HG03457 (cell line): ENCODE measurements around the gene BNC2.

Source experiments
- ATAC-seq: cut with Tn5 transposase; IDR thresholded peaks from one replicate; pipeline ENCODE4 v1.9.1; 2021; ENCODE audit warnings: moderate number of reproducible peaks; ENCODE audit not compliant: unreplicated experiment

The BNC2 gene

GRCh38 chr9:16681652-16681987 is 188.8 kb downstream of the BNC2 start:
- ATAC-seq = no peak

DNA sequence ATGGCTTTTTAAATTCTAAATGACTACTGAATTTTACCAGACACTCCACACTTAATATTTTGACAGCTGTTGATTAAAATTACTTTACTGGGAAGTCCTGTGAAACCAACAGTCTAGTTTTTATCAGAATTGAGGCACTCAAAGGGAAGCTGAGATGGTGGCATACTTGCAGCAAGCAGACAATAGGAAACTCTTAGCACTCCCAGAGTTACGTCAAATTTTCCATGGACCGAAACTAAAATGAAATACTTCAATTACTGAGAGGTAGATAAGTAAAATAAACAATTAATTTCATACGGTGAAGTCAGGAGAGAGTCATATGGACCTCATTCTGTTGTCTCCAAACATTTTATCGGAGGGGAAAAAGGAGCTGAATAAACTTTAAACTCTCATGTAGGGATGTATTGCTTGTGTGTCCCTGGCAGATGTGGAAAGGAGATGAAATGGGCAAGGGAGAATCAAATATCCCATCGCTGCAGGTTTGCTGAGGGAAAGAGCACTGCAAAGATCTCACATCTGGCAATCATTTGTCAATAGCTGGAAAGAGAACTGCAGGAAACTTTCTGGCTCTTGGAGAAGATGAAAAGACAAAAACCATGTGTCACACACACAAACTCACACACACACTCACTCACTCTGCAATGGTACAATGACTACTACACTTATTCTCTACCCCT is 189.4 kb downstream of the BNC2 start:
- ATAC-seq = no peak

GRCh38 chr9:16680541-16680940 is 189.9 kb downstream of the BNC2 start:
- no peak for ATAC-seq

- no peak for ATAC-seq
Observed at GRCh38 chr9:16679327-16679821, 191.1 kb downstream of the BNC2 start.

GRCh38 chr9:16676519-16676918 is 194.0 kb downstream of the BNC2 start:
- ATAC-seq = no peak

GRCh38 chr9:16675131-16675530 is 195.3 kb downstream of the BNC2 start:
- no peak for ATAC-seq

- no peak for ATAC-seq
Observed at GRCh38 chr9:16673171-16673570, 197.3 kb downstream of the BNC2 start.

DNA sequence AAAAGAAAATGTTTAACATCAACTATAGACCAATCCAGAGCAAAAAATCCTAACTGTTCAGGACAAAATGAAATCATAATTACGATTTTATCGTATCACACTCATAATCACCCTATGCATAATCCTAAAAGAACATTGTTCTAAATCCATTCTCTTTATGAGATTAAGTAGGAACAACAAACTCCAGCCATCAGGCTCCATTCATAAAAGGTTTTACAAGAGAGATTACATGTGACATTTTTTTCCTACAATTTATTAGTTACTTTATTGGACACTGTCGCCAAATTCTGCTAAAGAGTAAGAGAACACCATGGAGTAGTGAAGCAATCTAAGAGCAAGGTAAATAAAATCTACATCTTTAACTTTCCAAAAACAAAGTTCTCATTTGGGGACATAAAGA is 198.0 kb downstream of the BNC2 start:
- no peak for ATAC-seq

DNA sequence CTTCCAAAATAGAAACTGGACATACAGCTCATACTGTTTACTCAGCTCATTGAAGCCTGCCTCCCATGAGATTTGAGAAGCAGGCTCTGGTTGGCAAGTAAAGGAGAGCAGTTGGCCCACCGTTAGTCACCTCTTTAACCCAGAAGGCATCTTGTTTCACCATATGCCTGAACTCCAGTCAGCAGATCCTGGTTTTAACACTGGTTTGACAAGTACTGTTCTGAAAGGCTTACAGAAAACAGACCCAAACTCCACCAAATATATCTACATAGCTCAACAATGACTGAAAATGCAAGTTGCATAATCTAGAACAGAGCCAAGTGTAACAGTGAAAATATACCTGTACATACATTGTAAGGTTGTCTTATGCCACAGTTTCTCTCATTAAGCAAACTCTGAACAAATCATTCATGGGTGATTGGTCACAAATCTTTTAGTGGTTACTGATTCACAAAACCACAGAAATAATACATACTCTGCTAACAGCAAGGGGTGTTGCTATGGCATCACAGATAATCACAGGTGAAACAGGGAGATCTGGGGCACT is 198.8 kb downstream of the BNC2 start:
- ATAC-seq = no peak

DNA sequence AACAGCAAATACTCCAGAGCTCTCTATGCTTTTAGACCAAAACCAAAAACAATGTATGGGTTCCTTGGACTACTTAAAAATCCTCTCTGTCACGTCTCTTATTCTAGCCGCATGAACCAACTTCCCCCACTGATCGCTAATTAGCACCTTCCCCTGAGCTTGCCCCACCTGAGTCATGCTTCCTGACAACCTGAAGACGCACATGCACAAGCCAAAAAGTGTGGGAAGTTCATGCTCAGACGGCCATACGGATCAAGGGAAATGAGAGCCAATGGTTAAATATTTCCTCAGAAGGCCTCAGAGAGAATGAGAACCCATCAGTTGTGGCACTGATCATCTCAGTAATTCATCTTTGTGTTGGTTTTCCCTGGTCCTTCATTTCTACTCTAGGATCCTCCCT is 199.7 kb downstream of the BNC2 start:
- no peak for ATAC-seq

- no peak for ATAC-seq
Observed at GRCh38 chr9:16668734-16669295, 201.7 kb downstream of the BNC2 start.

DNA sequence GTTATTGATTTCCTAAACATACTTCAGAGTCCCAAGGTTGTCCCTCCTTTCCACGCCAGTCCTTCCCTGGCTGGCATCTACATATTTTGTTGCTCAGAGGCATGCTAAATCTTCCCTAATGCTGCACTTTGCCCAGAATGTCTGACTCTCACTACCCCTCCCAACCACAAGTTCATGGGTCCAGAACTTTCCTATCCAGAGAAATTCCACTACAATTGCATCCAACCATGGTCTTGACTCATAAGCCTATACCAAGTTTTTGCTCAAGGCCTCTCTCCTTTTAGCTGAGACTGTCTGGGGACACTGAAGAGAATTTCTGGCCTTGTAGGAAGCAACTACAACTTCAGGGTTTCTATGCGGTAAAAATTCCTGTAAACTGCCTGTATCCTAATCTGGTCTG is 206.3 kb downstream of the BNC2 start:
- ATAC-seq = no peak

GRCh38 chr9:16661816-16662215 is 208.7 kb downstream of the BNC2 start:
- ATAC-seq = no peak

DNA sequence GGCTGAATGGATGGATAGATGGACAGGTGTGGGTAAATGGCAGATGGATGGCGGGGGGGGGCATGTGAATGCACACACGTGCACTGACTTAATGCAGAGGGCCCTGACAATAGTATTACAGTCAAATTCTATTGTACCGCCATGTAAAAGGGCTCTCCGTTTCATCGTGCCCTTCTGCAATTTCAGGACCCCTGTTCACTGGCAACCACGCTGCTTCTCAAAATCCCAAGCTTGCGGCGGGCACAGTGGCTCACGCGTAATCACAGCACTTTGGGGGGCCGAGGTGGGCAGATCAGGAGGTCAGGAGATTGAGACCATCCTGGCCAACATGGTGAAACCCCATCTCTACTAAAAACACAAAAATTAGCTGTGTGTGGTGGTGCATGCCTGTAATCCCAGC is 211.4 kb downstream of the BNC2 start:
- ATAC-seq = no peak

DNA sequence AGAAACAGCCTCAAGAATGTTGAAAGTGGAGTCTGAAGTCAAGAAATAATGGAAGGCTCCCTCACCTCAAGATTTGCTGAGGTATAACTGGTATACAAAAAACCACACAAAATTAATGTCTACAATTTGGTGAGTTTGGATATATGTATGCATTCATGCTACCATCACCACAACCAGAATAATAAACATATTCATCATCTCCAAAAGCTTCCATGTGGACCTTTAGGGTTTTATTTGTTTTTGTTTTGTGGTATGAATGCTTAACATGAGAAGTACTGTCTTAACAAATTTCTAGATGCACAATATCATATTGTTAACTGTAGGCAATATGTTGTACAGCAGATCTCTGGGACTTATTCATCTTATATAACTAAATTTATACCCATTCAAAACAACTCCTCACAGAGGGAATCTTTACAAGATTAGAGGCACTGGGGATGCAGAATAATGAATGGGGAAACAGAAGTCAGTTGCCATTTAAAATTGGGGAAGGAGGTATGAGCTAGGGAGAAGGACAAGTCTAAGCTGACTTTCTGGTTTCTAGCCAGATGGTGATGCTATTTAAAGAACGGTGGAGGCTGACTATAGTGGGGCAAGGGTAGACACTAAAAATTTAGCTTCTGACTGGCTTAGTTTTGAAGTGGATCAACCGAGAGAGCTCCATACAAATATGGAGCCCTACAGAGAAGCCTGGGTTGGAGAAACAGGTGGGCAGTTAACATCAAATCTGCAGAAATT is 213.9 kb downstream of the BNC2 start:
- no peak for ATAC-seq

DNA sequence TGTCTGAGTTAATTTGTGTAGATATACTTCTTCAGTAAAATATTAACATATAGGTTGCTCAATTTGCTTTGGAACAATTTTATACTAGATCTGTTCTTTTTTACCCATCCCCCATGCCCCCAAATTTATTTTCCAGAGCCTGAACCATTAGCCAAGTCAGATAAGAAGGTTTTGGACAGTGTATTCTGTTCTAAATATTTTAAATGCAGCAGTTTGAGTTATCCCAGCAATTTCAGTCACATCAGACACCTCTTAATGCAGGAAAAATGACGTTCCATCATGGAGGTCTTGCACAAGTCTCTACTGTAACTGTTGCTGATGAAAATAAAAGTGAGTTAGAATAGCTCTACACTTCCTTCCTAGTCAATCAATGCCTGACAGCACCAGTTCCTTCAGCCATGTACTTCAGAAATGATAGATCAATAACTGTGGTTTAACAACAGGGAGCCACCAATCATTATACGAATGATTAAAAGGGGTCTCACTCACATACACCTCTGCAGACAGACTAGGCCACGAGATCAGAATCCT is 215.8 kb downstream of the BNC2 start:
- no peak for ATAC-seq

GRCh38 chr9:16653491-16654399 is 216.7 kb downstream of the BNC2 start:
- ATAC-seq = no peak

DNA sequence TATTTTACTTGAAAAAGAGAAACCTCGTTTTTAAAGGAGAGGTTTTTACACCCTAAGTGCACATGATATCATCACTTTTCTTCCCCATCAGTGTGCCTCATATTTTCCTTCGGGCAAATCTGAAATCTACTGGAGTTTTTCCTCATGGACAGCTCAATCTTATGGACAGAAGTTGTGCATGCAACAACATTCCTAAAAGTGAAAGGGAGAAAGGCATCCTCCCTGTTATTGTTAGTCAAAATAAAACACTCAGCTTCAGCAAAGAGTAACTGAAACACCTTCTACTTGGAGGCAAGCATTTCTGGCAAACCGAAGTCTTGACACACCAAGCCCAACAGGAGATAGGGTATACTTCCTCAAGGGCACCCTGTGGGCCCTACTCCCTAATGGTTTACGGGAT is 217.9 kb downstream of the BNC2 start:
- no peak for ATAC-seq

DNA sequence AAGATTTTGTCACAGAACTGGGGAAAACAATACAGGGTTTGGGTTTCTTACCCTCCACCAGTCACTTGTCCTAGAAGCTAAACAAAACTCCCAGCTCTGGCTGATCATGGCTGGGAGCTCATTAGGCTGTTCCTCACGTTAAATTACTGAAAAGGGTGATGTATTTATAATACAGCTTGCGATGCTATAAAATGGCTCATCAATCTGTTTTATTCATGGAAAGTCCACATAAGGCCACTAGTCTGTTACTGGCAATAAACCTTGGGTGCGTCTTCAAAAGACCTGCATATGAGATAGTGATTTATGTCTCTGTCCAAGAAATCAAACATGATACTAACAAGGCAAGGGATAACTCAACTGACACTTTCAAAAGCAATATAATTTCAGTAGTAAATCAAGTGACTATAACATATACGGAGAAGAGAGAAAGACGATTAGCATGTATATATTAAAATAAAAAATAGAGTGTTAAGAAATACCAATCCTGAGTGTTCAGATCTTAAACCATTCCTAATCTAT is 219.0 kb downstream of the BNC2 start:
- no peak for ATAC-seq

- ATAC-seq = no peak
Observed at GRCh38 chr9:16645970-16646369, 224.5 kb downstream of the BNC2 start.
